Right lung (tissue), 5 donors: Measurements from ENCODE around the gene CPAMD8. TPM values are rescaled to one million over a fixed set of nuclear protein-coding genes. Genes with fewer than 3 reads are reported as not detected.

ENCODE experiments used
- polyA plus RNA-seq, 5 donors: library from polyadenylated mRNA; unstranded; fragments of 120-200 nt; gene quantifications; one replicate each; pipeline versions ENCODE4 v1.2.1 to v1.2.3, GENCODE V29; 2013; ENCODE audit warnings: inconsistent platforms in 1 of 5, low replicate concordance in 1 of 5; ENCODE audit not compliant: insufficient read length in 5 of 5, insufficient read depth in 1 of 5

CPAMD8 gene
- polyA plus RNA-seq, 5 donors: 52.7 to 89.9 (median 62.8) TPM

Other genes starting within 250 kb of the CPAMD8 start
- 10 to 100 TPM; 51.2 to 83.5 (median 72.8) TPM for gene SIN3B, start 197.4 kb downstream of the CPAMD8 start, polyA plus RNA-seq
- 1 to 10 TPM in 4 of 5 donors, under 1 TPM in 1; 0.61 to 1.5 (median 1.3) TPM for gene F2RL3, start 137.8 kb downstream of the CPAMD8 start, polyA plus RNA-seq
- 10 to 100 TPM; 11.1 to 16.7 (median 13.4) TPM for gene HAUS8, start 48.6 kb upstream of the CPAMD8 start, polyA plus RNA-seq
- gene MYO9B, start 49.0 kb upstream of the CPAMD8 start, polyA plus RNA-seq: 10 to 100 TPM; 43.6 to 64.8 (median 55.6) TPM
- 10 to 100 TPM; 28.0 to 44.7 (median 33.5) TPM for gene USE1, start 188.5 kb upstream of the CPAMD8 start, polyA plus RNA-seq
- gene OCEL1, start 199.4 kb upstream of the CPAMD8 start, polyA plus RNA-seq: 10 to 100 TPM; 10.7 to 22.8 (median 12.0) TPM
- 10 to 100 TPM; 19.8 to 46.6 (median 24.9) TPM for gene NR2F6, start 219.1 kb upstream of the CPAMD8 start, polyA plus RNA-seq
- 10 to 100 TPM in 3 of 5 donors, 1 to 10 TPM in 2; 9.2 to 12.0 (median 10.3) TPM for gene USHBP1, start 237.9 kb upstream of the CPAMD8 start, polyA plus RNA-seq
- 100 to 1,000 TPM; 103 to 116 (median 106) TPM for gene BABAM1, start 240.6 kb upstream of the CPAMD8 start, polyA plus RNA-seq